ENCODE data around the gene HES2. TPM values are rescaled to one million over a fixed set of nuclear protein-coding genes. Genes with fewer than 3 reads are reported as not detected.
"Not testable (repeated sequence)": the region's sequence is repeated elsewhere in the genome, so short reads cannot be mapped to it uniquely, and the experiment has no call there.

The HES2 gene
- total RNA-seq, 2 experiments from 2014 or later, result 0.34 TPM; not detected in 1

GRCh38 chr1:6414881-6415626 lies 4.7 kb downstream of the HES2 start:
- POLR2A ChIA-PET, result interaction anchor here (0.7 kb wide), 1 partner anchor 9 kb away, joined by 3 read pairs; no protein-coding TSS in a partner anchor
- no peaks in the 10 kb centered on the region for H3K9me3 Mint-ChIP-seq
- ATAC-seq (ENCODE audit: low read depth) (no peak), DNase-seq (no peak)
- H3K4me3 Mint-ChIP-seq, result peak overlapping the region; percentile 42
- no peaks in the 10 kb centered on the region for H3K36me3 Mint-ChIP-seq
- H3K27me3 Mint-ChIP-seq, result peaks cover 60% of the 10 kb centered on the region
- peaks cover 8% of the 10 kb centered on the region for H3K4me1 Mint-ChIP-seq
- no peak overlapping the region for H3K27ac Mint-ChIP-seq

GRCh38 chr1:6414443-6414844 lies 5.3 kb downstream of the HES2 start:
- no peak overlapping the region for H3K27ac Mint-ChIP-seq
- H3K36me3 Mint-ChIP-seq, result no peaks in the 10 kb centered on the region
- POLR2A ChIA-PET, result no interaction called here
- DNase-seq, result peak; percentile 56
- H3K27me3 Mint-ChIP-seq, result peaks cover 57% of the 10 kb centered on the region
- peaks cover 8% of the 10 kb centered on the region for H3K4me1 Mint-ChIP-seq
- no peaks in the 10 kb centered on the region for H3K9me3 Mint-ChIP-seq
- peak; percentile 82 for ATAC-seq (ENCODE audit: low read depth)
- H3K4me3 Mint-ChIP-seq, result peak overlapping the region; percentile 42

- DNase-seq, result no peak
- H3K4me1 Mint-ChIP-seq, result peaks cover 8% of the 10 kb centered on the region
- H3K36me3 Mint-ChIP-seq, result no peaks in the 10 kb centered on the region
- no peaks in the 10 kb centered on the region for H3K9me3 Mint-ChIP-seq
- no peak overlapping the region for H3K4me3 Mint-ChIP-seq
- H3K27ac Mint-ChIP-seq, result no peak overlapping the region
- H3K27me3 Mint-ChIP-seq, result peaks cover 55% of the 10 kb centered on the region
- POLR2A ChIA-PET, result interaction anchor here (0.7 kb wide), 1 partner anchor 81 kb away, joined by 3 read pairs; no protein-coding TSS in a partner anchor
- no peak for ATAC-seq (ENCODE audit: low read depth)
These were observed 6.8 kb downstream of the HES2 start for GRCh38 chr1:6412896-6413295.

- peaks cover 41% of the 10 kb centered on the region for H3K27me3 Mint-ChIP-seq
- H3K36me3 Mint-ChIP-seq, result no peaks in the 10 kb centered on the region
- no peaks in the 10 kb centered on the region for H3K9me3 Mint-ChIP-seq
- no peak overlapping the region for H3K27ac Mint-ChIP-seq
- POLR2A ChIA-PET, result no interaction called here
- peaks cover 8% of the 10 kb centered on the region for H3K4me1 Mint-ChIP-seq
- DNase-seq (no peak), ATAC-seq (ENCODE audit: low read depth) (no peak)
- no peak overlapping the region for H3K4me3 Mint-ChIP-seq
These were observed 9.3 kb downstream of the HES2 start for GRCh38 chr1:6410248-6410893.

GRCh38 chr1:6409733-6410132 lies 10.0 kb downstream of the HES2 start:
- POLR2A ChIA-PET, result no interaction called here
- ATAC-seq (ENCODE audit: low read depth), result no peak
- H3K36me3 Mint-ChIP-seq, result no peaks in the 10 kb centered on the region
- no peak for DNase-seq
- no peaks in the 10 kb centered on the region for H3K9me3 Mint-ChIP-seq
- no peak overlapping the region for H3K4me3 Mint-ChIP-seq
- H3K27ac Mint-ChIP-seq, result no peak overlapping the region
- H3K4me1 Mint-ChIP-seq, result peaks cover 9% of the 10 kb centered on the region
- peaks cover 36% of the 10 kb centered on the region for H3K27me3 Mint-ChIP-seq

GRCh38 chr1:6409053-6409452 lies 10.7 kb downstream of the HES2 start:
- H3K4me3 Mint-ChIP-seq, result no peak overlapping the region
- DNase-seq, result no peak
- ATAC-seq (ENCODE audit: low read depth), result no peak
- no peak overlapping the region for H3K27ac Mint-ChIP-seq
- peaks cover 5% of the 10 kb centered on the region for H3K4me1 Mint-ChIP-seq
- peaks cover 31% of the 10 kb centered on the region for H3K27me3 Mint-ChIP-seq
- POLR2A ChIA-PET, result no interaction called here
- H3K36me3 Mint-ChIP-seq, result no peaks in the 10 kb centered on the region
- H3K9me3 Mint-ChIP-seq, result no peaks in the 10 kb centered on the region

GRCh38 chr1:6408023-6408422 lies 11.7 kb downstream of the HES2 start:
- Mint-ChIP-seq H3K36me3 (no peaks in the 10 kb centered on the region), H3K4me3 (no peak overlapping the region), H3K4me1 (peaks cover 4% of the 10 kb centered on the region), H3K9me3 (no peaks in the 10 kb centered on the region), H3K27me3 (peaks cover 22% of the 10 kb centered on the region), H3K27ac (no peak overlapping the region)
- no peak for DNase-seq
- POLR2A ChIA-PET, result interaction anchor here (0.7 kb wide), 1 partner anchor 62 kb away, joined by 3 read pairs; no protein-coding TSS in a partner anchor
- ATAC-seq (ENCODE audit: low read depth), result no peak

- Mint-ChIP-seq H3K27ac (no peak overlapping the region), H3K27me3 (peaks cover 5% of the 10 kb centered on the region), H3K4me1 (peaks cover 6% of the 10 kb centered on the region), H3K4me3 (no peak overlapping the region), H3K9me3 (no peaks in the 10 kb centered on the region), H3K36me3 (no peaks in the 10 kb centered on the region)
- POLR2A ChIA-PET, result no interaction called here
- ATAC-seq (ENCODE audit: low read depth) (no peak), DNase-seq (no peak)
These were observed 18.0 kb downstream of the HES2 start for GRCh38 chr1:6401673-6402072.

GRCh38 chr1:6399294-6399693 lies 20.4 kb downstream of the HES2 start:
- no peak for DNase-seq
- no peak for ATAC-seq (ENCODE audit: low read depth)
- peaks cover 4% of the 10 kb centered on the region for H3K27me3 Mint-ChIP-seq
- no peaks in the 10 kb centered on the region for H3K36me3 Mint-ChIP-seq
- no peak overlapping the region for H3K4me3 Mint-ChIP-seq
- POLR2A ChIA-PET, result interaction anchor here (0.6 kb wide), 1 partner anchor 148 kb away, joined by 4 read pairs; no protein-coding TSS in a partner anchor
- no peaks in the 10 kb centered on the region for H3K9me3 Mint-ChIP-seq
- peaks cover 12% of the 10 kb centered on the region for H3K4me1 Mint-ChIP-seq
- H3K27ac Mint-ChIP-seq, result no peak overlapping the region

- peak overlapping the region; percentile 6 for H3K27ac Mint-ChIP-seq
- no peaks in the 10 kb centered on the region for H3K36me3 Mint-ChIP-seq
- DNase-seq (no peak), ATAC-seq (ENCODE audit: low read depth) (no peak)
- H3K4me3 Mint-ChIP-seq, result no peak overlapping the region
- peaks cover 4% of the 10 kb centered on the region for H3K27me3 Mint-ChIP-seq
- no peaks in the 10 kb centered on the region for H3K9me3 Mint-ChIP-seq
- peaks cover 16% of the 10 kb centered on the region for H3K4me1 Mint-ChIP-seq
- POLR2A ChIA-PET, result no interaction called here
These were observed 21.8 kb downstream of the HES2 start for GRCh38 chr1:6397844-6398441.

- Mint-ChIP-seq H3K9me3 (no peaks in the 10 kb centered on the region), H3K27me3 (peaks cover 4% of the 10 kb centered on the region), H3K27ac (no peak overlapping the region), H3K4me1 (peaks cover 19% of the 10 kb centered on the region), H3K36me3 (no peaks in the 10 kb centered on the region), H3K4me3 (no peak overlapping the region)
- DNase-seq (no peak), ATAC-seq (ENCODE audit: low read depth) (no peak)
- POLR2A ChIA-PET, result interaction anchor here (0.6 kb wide), 1 partner anchor 48 kb away, joined by 3 read pairs; no protein-coding TSS in a partner anchor
These were observed 22.7 kb downstream of the HES2 start for GRCh38 chr1:6396998-6397397.

GRCh38 chr1:6395781-6396244 lies 23.9 kb downstream of the HES2 start:
- H3K4me3 Mint-ChIP-seq; H3K27ac Mint-ChIP-seq; H3K9me3 Mint-ChIP-seq; H3K27me3 Mint-ChIP-seq; DNase-seq; H3K36me3 Mint-ChIP-seq; ATAC-seq (ENCODE audit: low read depth): not testable (repeated sequence)
- H3K4me1 Mint-ChIP-seq, result peaks cover 22% of the 10 kb centered on the region
- POLR2A ChIA-PET, result interaction anchor here (4.8 kb wide), 1 partner anchor 47 kb away, joined by 47 read pairs; no protein-coding TSS in a partner anchor

- ATAC-seq (ENCODE audit: low read depth); H3K36me3 Mint-ChIP-seq; DNase-seq; H3K9me3 Mint-ChIP-seq; H3K27me3 Mint-ChIP-seq: not testable (repeated sequence)
- Mint-ChIP-seq H3K4me1 (peaks cover 22% of the 10 kb centered on the region), H3K4me3 (peak overlapping the region; percentile 49), H3K27ac (peak overlapping the region; percentile 77)
- POLR2A ChIA-PET, result interaction anchor here (0.7 to 4.8 kb wide), 4 partner anchors 29 to 160 kb away, joined by 3 to 47 read pairs (median 4); partner anchors contain the start of gene ICMT
These were observed 24.6 kb downstream of the HES2 start for GRCh38 chr1:6395130-6395529.

Data from activated naive CD8-positive, alpha-beta T cell treated with anti-CD3 and anti-CD28 coated beads, Interleukin-2, amount 10 ng/mL, durations not matched to agents 7 days and 5 days (primary cell).